GM18907 (cell line): ENCODE results near the gene CAMLG.
A peak's percentile ranks its signal among the peaks of the same experiment; 100 is the strongest.
"Not testable (repeated sequence)": the region's sequence is repeated elsewhere in the genome, so short reads cannot be mapped to it uniquely, and the experiment has no call there.

Experiments
- ATAC-seq: cut with Tn5 transposase; IDR thresholded peaks from one replicate; pipeline ENCODE4 v1.9.1; 2021; ENCODE audit warnings: mild to moderate bottlenecking, moderate library complexity; ENCODE audit not compliant: unreplicated experiment

CAMLG gene

DNA sequence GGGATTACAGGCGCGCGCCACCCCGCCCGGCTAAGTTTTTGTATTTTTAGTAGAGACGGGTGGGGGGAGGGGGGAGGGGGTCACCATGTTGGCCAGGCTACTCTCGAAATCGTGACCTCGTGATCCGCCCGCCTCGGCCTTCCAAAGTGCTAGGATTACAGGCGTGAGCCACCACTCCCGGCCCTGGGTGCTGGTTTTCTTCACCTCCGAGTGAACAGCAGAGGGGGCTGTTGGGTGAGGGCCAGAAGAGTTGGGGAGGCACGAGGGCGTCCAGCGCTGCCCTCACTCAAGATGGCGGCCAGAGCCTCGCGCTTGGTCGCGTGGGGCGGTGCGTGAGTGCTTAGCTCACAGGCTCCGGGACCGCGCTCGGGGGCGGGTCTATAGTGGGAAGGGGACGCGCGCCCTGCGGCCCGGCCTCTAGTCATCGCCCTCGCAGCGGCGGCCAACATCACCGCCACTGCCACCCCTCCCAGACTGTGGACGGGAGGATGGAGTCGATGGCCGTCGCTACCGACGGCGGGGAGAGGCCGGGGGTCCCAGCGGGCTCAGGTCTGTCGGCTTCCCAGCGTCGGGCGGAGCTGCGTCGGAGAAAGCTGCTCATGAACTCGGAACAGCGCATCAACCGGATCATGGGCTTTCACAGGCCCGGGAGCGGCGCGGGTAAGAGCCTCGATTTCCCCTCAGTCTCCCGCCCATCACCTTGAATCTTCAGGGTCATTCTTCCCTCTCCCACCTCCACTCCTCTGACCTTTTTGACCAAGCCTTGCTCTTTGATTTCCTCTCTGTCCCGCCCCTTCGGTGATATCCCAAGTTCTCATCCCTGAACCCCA, at the start of gene CAMLG:
TSS of gene CAMLG (plus strand) at position 416 of the 830 bp plus-strand sequence. CDS start at position 489, 73 bp downstream.
- ATAC-seq, result peak; percentile 94

DNA sequence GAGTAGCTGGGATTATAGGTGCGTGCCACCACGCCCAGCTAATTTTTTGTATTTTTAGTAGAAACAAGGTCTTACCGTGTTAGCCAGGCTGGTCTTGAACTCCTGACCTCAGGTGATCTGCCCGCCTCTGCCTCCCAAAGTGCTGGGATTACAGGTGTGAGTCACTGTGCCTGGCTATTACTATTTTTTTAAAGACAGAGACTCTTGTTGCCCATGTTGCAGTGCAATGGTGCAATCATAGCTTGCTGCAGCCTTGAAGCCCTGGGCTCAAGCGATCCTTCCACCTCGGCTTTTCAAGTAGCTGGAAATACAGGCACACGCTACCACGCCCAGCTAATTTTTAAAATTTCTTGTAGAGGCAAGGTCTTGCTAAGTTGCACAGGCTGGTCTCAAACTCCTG, 48.2 kb upstream of the CAMLG start:
- ATAC-seq, result not testable (repeated sequence)

DNA sequence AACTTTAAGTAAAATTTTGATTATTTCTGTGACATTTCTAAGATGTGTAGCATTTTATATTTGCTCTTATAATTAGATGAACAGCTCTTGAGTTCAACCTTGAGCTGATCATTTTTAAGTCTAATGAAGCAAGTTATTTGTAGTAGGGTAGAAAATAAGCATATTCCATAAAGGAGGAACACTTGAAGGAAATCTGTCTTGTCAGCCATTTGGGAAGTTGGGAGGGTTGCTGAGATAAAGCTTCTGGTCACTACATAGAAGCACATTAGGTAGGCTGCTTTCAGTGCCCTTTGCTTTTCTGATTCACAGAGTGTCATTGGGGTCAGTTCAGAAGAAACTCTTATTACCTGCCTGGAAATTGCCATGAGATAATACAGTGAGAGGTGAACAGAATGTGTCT, 45.6 kb upstream of the CAMLG start:
- ATAC-seq, result no peak

DNA sequence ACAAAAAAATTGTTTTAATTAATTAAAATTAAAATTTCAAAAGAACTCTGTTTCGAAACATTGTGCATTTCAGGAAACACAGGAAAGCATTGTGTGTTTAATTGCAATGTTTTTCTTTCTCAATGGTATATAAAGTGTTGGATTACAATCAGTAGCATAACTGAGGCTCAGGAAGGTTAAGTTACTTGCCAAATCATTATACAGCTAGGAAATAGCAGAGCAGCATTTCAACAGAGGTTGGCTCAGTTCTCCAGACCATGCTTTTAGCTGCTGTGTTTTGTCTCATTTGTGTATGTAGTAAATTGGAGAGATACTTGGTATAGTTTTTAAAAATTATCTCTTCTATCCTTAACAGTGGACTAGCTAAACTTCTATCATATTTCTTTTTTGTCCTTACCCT, 30.0 kb upstream of the CAMLG start:
- no peak for ATAC-seq

DNA sequence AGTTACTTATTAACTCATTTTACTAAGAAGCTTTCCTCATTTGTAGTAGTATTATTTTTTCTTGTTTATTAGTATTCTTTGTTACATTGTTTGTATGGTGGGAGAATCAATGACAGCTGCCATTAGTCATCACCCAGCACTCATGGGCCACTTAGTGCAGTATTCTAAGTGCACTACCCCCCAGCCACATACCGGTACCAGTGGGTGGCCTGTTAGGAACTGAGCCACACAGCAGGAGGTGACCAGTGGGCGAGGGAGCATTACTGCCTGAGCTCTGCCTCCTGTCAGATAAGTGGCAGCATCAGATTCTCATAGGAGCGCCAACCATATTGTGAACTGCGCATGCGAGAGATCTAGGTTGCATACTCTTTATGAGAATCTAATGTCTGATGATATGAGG, 24.2 kb upstream of the CAMLG start:
- ATAC-seq, result no peak

DNA sequence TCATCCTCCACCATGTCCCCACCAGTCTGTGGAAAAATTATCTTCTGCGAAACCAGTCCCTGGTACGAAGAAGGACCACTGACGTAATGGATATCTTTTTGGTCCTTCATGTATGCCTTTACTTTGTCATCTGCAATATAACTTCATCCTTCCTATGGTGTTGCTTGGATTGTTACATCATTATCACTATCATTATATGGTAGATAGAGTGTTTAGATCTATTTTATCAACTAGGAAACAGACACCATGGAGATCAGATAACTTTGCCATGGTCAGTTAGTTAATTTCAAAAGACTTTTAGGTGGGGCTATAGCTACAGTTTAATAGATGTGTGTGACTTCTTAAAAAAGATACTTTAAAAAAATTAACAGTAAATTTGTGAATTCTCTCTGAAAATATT, 23.8 kb upstream of the CAMLG start:
- ATAC-seq, result no peak

DNA sequence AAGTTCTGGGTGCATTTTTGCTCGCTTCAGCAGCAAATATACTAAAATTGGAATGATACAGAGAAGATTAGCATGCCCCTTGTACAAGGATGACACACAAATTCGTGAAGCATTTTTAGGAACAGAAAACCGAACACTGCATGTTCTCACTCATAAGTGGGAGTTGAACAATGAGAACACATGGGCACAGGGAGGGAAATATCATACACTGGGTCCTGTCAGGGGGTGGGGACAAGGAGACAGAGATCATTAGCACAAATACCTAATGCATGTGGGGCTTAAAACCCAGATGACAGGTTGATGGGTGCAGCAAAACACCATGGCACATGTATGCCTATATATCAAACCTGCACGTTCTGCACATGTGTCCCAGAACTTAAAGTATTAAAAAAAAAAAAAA, 22.9 kb upstream of the CAMLG start:
- ATAC-seq, result not testable (repeated sequence)

DNA sequence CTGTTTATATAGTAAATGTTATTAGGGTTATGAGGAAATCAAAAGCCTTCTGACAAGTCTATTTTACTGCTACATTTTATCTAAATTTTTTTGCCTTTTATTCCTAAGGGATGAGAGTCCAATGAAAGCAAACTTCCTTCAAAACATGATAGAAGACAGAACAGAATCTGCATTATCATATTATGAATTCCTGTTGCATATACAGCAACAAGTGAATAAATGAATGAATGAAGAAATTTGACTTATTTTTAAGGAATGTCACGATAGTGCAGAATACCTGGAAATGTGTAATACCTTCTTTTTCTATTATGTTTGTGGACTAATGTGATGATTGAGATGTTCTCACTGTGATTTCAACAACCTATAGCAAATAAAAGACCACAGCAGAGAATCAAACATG, 13.5 kb upstream of the CAMLG start:
- no peak for ATAC-seq

DNA sequence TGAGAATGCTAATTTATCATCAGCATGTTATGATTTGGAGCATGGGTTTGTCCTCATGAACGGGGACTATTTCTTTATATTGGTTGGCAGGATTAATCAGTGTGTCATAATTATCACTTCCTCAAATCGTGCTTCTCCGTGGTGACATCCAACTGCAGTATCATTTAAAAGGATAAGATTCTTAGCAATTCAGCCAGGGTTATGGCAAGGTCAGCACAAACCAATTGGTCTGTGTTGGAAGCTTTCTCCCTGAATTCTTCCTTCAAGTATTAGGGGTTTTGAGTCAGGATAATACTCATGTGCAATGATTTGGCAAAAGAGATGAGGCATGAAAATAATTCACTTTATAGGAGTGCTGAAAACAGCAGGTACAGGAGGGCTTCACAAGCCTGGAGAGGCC, 5.5 kb upstream of the CAMLG start:
- ATAC-seq, result no peak

DNA sequence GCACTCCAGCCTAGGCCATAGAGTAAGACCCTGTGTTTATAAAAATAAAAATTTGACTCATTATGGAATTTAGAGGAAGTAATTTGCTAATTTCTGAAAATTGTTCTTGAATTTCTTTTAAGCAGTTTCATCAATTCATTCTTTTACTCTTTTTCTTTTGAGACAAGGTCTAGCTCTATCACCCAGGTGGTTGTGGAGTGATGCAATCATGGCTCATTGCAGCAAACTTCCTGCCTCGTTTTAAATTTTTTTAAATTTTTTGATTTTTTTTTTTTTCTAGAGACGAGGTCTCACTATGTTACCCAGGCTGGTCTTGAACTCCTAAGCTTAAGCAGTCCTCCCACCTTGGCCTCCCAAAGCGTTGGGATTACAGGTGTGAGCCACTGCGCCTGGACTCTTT, 3.1 kb upstream of the CAMLG start:
- no peak for ATAC-seq

DNA sequence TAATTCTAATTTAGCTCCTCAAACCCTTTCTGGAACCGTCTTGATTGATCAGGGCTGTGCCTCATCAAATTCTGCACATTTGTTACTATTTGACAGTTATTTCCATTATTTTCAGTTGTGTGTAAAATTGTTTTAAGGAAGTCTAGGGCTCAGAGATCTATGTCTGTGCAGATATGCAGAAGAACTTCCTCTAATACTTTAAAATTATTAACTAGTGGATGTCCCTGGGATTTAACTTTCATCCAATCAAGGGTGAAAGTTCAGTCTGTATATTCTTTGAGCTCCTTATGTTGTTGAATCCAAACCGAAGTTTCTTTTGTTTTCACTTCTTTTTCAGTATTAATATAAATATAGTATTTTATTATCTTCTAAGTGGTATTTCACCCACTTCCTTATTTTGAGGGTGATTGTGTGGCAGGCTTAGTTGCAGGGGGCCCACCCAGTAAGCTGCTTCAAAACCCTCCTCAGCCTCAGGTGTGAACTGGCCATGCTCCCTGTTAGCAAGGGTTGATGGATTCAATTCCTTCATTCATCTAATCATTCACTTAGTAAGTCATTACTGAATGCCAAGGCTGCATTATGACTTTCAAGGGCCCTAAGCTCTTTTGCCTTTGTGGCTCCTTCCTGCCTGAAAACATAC, 2.1 kb upstream of the CAMLG start:
- no peak for ATAC-seq

DNA sequence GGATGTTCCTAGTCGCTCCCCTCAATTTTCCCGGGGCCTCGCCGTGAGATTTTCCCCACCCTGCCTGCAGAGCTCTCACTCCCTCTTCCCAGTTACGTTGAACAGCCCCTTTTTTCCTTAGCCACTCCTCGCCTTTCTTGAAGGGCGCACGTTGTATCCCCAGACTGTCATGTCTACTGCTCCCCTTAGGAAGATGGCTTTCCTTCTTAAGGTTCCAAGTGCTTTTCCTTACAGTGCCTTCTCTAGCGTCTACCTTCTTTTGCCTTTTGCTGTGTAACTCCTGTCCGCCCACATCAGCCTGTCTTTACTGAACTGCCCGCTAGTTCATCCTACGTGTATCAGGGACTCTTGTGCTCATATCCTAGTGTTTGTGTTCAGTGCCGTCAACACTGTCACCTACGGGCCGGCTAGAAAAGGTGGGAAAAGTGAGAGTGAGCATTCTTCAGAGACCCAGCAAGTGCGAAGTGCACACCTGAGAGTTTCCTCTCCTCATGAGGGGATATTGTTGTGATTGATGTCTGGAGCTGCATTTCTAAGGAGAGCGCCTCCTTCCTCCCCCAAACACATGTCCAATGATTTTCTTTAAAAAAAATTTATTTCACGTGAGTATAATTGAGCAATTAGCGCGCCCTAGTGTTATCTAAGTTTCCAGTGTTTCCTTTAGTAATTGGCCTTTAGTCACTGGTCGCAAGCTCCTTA, 764 bp downstream of the CAMLG start:
- ATAC-seq, result peak; percentile 28

DNA sequence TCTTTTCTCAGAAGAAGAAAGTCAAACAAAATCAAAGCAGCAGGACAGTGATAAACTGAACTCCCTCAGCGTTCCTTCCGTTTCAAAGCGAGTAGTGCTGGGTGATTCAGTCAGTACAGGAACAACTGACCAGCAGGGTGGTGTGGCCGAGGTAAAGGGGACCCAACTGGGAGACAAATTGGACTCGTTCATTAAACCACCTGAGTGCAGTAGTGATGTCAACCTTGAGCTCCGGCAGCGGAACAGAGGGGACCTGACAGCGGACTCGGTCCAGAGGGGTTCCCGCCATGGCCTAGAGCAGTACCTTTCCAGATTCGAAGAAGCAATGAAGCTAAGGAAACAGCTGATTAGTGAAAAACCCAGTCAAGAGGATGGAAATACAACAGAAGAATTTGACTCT, 2.7 kb downstream of the CAMLG start:
- no peak for ATAC-seq

DNA sequence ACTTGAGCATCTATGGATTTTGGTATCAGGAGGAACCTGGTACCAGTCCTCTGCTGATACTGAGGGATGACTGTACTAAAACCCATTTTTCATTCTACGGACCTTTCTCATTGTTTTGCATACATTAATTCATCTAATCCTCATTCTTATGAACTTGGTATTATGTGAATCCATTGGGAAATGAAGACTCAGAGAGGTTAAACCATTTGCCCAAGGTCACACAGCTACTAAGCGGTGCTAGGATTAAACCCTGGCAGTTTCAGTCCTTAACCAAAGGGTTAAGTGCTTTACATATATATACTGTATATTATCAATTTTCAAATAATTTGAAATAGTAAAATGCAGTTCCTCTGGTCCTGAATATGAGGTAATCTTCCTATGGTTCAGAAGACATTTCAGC, 3.8 kb downstream of the CAMLG start:
- no peak for ATAC-seq

DNA sequence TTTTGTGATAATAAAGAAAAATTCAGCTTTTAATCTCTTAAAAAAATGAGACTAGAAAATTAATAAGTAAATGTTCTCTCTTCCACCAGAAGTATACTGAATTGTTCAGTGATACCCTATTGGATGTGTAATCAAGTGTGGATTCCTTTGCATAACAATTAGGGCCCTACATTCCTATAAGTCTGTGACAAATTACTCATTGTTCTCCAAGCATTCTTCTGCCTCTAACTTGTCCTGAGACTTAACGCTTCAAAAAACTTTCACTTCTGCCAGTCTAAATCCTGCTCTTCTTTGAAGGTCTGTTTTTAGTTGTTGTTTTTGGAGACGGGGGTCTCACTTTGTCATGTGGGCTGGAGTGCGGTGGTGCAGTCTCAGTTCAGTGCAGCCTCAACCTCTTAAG, 11.1 kb downstream of the CAMLG start:
- no peak for ATAC-seq

DNA sequence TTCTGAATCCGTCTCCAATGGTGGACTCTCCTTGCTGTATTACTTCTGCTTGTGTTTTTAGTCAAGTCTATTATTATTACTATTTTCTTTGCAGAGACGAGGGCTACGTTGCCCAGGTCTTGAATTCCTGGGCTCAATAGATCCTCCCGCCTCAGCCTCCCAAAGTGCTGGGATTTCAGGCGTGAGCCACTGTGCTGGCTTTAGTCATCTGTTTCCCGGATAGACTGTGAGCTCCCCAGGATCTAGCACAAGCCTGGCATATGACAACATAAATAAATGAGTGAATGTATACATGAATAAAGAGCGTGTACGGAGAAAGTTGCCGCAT, 19.8 kb downstream of the CAMLG start:
- ATAC-seq, result no peak

DNA sequence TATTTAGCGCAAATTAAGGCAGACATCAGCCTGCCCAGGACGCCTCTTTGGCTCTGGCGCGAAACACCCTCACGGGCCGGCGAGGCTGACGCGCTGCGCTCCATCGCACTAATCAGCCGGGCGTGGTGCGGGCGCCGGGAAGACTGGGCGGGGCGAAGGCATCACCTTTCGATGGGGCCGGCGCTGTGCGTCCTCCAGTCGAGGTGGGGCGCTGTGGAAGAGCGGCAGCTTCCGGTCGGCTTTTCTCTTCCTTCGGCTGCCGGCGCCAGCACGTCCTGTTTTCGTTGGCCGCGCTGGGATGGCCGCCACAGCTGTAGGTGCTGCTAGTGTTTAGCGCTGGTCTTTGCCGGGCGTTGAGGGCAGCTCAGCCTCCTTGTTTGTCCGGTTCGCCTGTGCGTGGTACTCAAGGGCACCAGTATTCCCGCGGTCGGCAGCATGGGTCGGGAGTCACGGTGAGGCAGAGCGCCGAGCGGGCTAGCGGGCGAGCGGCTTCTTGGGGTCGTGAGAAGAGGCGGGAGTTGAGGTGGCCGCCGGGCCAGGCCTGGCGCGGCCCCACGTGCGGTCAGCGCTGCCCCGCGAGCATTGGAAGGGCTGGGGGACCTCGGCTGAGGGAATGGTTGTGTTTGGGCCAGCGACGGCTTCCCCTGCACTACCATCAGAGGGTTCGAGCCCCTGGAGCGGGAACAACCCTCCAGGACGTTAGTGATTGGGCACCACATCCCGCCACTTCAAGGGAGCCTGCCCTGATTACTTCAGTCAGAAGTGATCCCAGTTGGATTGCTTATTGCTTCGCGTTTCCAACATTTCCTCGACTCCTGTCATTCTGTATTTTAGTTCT, 20.4 kb downstream of the CAMLG start, which contains the start of gene DDX46:
TSS of gene DDX46 (plus strand) at position 276 of the 838 bp plus-strand sequence. CDS start at position 436, 160 bp downstream.
- peak; percentile 96 for ATAC-seq

DNA sequence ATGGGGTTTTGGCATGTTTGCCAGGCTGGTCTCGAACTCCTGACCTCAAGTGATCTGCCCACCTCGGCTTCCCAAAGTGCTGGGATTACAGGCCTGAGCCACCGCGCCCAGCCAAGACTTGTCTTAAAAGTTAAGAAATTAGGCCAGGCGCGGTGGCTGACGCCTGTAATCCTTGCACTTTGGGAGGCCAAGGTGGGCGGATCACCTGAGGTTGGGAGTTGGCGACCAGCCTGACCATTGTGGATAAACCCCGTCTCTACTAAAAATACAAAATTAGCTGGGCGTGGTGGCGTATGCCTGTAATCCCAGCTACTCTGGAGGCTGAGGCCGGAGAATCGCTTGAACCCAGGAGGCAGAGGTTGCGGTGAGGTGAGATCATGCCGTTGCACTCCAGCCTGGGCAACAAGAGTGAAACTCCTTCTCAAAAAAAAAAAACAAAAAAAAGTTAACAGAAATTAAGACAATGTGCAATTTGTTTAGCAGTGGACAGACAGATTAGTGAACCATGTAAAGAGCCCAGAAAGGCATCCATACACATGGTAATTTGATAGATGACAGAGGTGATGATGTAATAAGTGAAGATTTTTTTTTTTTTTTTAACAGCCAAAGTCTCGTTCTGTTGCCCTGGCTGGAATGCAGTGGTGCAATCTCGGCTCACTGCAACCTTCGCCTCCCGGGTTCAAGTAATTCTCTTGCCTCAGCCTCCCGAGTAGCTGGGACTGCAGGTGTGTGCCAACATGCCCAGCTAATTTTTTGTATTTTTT, 29.4 kb downstream of the CAMLG start:
- not testable (repeated sequence) for ATAC-seq

DNA sequence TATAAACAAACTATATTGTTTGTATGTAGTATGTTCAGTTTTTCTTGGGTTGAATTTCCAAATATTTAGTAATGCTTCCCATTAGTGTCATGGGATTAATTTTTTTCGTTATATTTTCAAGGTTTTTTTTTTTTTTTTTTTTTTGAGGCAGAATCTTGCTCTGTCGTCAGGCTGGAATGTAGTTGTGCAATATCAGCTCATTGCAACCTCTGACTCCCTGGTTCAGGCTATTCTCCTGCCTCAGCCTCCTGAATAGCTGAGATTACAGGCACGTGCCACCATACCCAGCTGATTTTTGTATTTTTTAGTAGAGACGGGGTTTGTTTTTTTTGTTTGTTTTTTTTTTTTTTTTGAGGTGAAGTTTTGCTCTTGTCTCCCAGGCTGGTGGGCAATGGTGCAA, 30.9 kb downstream of the CAMLG start:
- ATAC-seq, result no peak

DNA sequence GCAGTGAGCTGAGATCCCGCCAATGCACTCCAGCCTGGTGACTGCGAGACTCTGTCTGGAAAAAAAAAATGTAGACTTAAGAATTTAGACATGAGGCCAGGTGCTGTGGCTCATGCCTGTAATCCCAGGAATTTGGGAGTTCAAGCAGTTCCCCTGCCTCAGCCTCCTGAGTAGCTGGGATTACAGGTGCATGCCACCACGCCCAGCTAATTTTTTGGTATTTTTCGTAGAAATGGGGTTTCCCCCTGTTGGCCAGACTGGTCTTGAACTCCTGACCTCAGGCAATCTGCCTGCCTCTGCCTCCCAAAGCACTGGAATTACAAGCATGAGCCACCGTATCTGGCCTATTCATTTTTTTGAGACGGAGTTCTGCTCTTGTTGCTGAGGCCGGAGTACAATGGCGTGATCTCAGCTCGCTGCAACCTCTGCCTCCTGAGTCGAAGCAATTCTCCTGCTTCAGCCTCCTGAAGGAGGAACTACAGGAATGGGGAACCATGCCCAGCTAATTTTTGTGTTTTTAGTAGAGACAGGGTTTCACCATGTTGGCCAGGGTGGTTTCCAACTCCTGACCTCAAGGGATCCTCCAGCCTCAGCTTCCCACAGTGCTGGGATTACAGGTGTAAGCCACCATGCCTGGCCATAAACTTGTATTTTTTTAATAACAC, 34.2 kb downstream of the CAMLG start:
- ATAC-seq, result no peak
